A673 (cell line): ENCODE data around the gene ELF1. TPM values are rescaled to one million over a fixed set of nuclear protein-coding genes. Genes with fewer than 3 reads are reported as not detected.

Source experiments
- BruUV-seq: library from RNA; stranded (reverse); fragments of 400-500 nt; replicated peaks from 2 replicates; lab custom pipeline; 2021; lab: Mats Ljungman, UMichigan
- CTCF ChIA-PET: fragments of 300-600 bp; sonication (Branson Sonifier 250); formaldehyde crosslinking; loops from one replicate; lab custom pipeline; 2022; ENCODE audit warnings: antibody characterized with exemption; lab: Charles Lee
- POLR2A ChIA-PET: fragments of 300-600 bp; sonication (Branson Sonifier 250); formaldehyde crosslinking; loops from one replicate; lab custom pipeline; 2022; ENCODE audit warnings: antibody characterized with exemption; ENCODE audit not compliant: low non-redundant PET; lab: Charles Lee
- DNase-seq: peaks from one replicate; pipeline ENCODE4 v3.0.0-alpha.2; 2015; ENCODE audit warnings: low spot score
- H3K27ac ChIP-seq: fragments of 200-600 bp; sonication (generic); 2 replicates; pipeline ENCODE4 v1.5.1; 2016; ENCODE audit warnings: mixed run types, low read depth, mild to moderate bottlenecking, mixed read lengths, antibody characterized with exemption, low read length; ENCODE audit not compliant: poor library complexity, severe bottlenecking
- H3K27me3 ChIP-seq: fragments of 200-600 bp; sonication (generic); replicated peaks from 2 replicates; pipeline ENCODE4 v1.6.1; 2017; ENCODE audit warnings: mixed run types, low read depth, mild to moderate bottlenecking, mixed read lengths, antibody characterized with exemption, low read length; ENCODE audit not compliant: insufficient read depth, poor library complexity
- H3K36me3 ChIP-seq: fragments of 200-600 bp; sonication (generic); 2 replicates; pipeline ENCODE4 v1.6.1; 2016; ENCODE audit warnings: mixed run types, mild to moderate bottlenecking, mixed read lengths, antibody characterized with exemption, low read length; ENCODE audit not compliant: insufficient read depth, poor library complexity, severe bottlenecking
- H3K4me1 ChIP-seq: fragments of 200-600 bp; sonication (generic); 2 replicates; pipeline ENCODE4 v1.6.1; 2017; ENCODE audit warnings: mixed run types, mild to moderate bottlenecking, mixed read lengths, antibody characterized with exemption, low read length; ENCODE audit not compliant: insufficient read depth, poor library complexity, severe bottlenecking
- H3K4me3 ChIP-seq: fragments of 200-600 bp; sonication (generic); 2 replicates; pipeline ENCODE4 v1.5.1; 2016; ENCODE audit warnings: low read depth, mixed run types, mild to moderate bottlenecking, mixed read lengths, low read length; ENCODE audit not compliant: poor library complexity, severe bottlenecking
- H3K9me3 ChIP-seq: fragments of 200-600 bp; sonication (generic); 2 replicates; pipeline ENCODE4 v1.6.1; 2016; ENCODE audit warnings: mixed run types, low read depth, mild to moderate bottlenecking, mixed read lengths, antibody characterized with exemption, low read length; ENCODE audit not compliant: poor library complexity, severe bottlenecking
- CTCF ChIP-seq: fragments of 300-800, 200-600 bp; sonication (generic); conservative IDR thresholded peaks from 2 replicates; pipeline ENCODE4 v1.5.1; 2017; ENCODE audit warnings: low read depth, mild to moderate bottlenecking, antibody characterized with exemption, low read length, moderate library complexity, mixed read lengths
- EZH2 ChIP-seq: fragments of 200-600 bp; sonication (generic); IDR thresholded peaks from 2 replicates; pipeline ENCODE4 v1.6.1; 2017; ENCODE audit warnings: borderline replicate concordance, low read depth, mild to moderate bottlenecking, mixed read lengths, antibody characterized with exemption, low read length; ENCODE audit not compliant: poor library complexity, severe bottlenecking
- intact Hi-C: fragments of 100-400 bp; cut with micrococcal nuclease; formaldehyde crosslinking; loops from one replicate; pipeline ENCODE4 v1.10.0; 2022; ENCODE audit not compliant: unreplicated experiment
- total RNA-seq: library from RNA; stranded (reverse); gene quantifications from 2 replicates; pipeline ENCODE4 v1.2.3, GENCODE V29; 2021

ELF1 gene
- total RNA-seq, 1 experiment from 2014 or later = 31.5 TPM

- H3K9me3 ChIP-seq = no peaks in the 10 kb centered on the region
- BruUV-seq = no TSS peak
- TF ChIP-seq CTCF = peak; percentile 38
- TF ChIP-seq EZH2 = no peak
- intact Hi-C loops = loop anchor here (2.0 to 5.0 kb wide), 3 partner anchors 72 to 162 kb away; partner anchors contain the start of gene KBTBD6
- H3K4me3 ChIP-seq = peak overlapping the region; percentile 83
- peaks cover 20% of the 10 kb centered on the region for H3K36me3 ChIP-seq
- CTCF ChIA-PET = no interaction called here
- POLR2A ChIA-PET = no interaction called here
- peak; percentile 96 for DNase-seq
- H3K4me1 ChIP-seq = peaks cover 16% of the 10 kb centered on the region
- peak overlapping the region; percentile 97 for H3K27ac ChIP-seq
- H3K27me3 ChIP-seq = no peaks in the 10 kb centered on the region
Observed at GRCh38 chr13:41060082-41060723, 41.1 kb upstream of the ELF1 start.

- intact Hi-C loops = loop anchor here (2.0 to 10.0 kb wide), 4 partner anchors 73 to 585 kb away; partner anchors contain the start of gene KBTBD6
- H3K4me1 ChIP-seq = peaks cover 16% of the 10 kb centered on the region
- peaks cover 14% of the 10 kb centered on the region for H3K36me3 ChIP-seq
- CTCF ChIA-PET = no interaction called here
- H3K9me3 ChIP-seq = no peaks in the 10 kb centered on the region
- peak; percentile 35 for DNase-seq
- H3K27me3 ChIP-seq = no peaks in the 10 kb centered on the region
- H3K27ac ChIP-seq = peak overlapping the region; percentile 97
- H3K4me3 ChIP-seq = peak overlapping the region; percentile 83
- POLR2A ChIA-PET = no interaction called here
- no peak for TF ChIP-seq CTCF
- BruUV-seq = no TSS peak
Observed at GRCh38 chr13:41059456-41060081, 40.5 kb upstream of the ELF1 start.

GRCh38 chr13:41058295-41059070, 39.4 kb upstream of the ELF1 start:
- peaks cover 23% of the 10 kb centered on the region for H3K4me1 ChIP-seq
- intact Hi-C loops = loop anchor here (10.0 kb wide), 1 partner anchor 586 kb away; no protein-coding TSS in a partner anchor
- no peak for DNase-seq
- H3K27ac ChIP-seq = peak overlapping the region; percentile 97
- no peaks in the 10 kb centered on the region for H3K9me3 ChIP-seq
- POLR2A ChIA-PET = no interaction called here
- TF ChIP-seq EZH2 = no peak
- BruUV-seq = no TSS peak
- H3K36me3 ChIP-seq = peaks cover 3% of the 10 kb centered on the region
- CTCF ChIA-PET = no interaction called here
- H3K4me3 ChIP-seq = peak overlapping the region; percentile 83
- no peaks in the 10 kb centered on the region for H3K27me3 ChIP-seq
